Fibroblast of lung (primary cell): ENCODE measurements around the gene METTL22. TPM values are rescaled to one million over a fixed set of nuclear protein-coding genes. Genes with fewer than 3 reads are reported as not detected.

ENCODE experiments used
- DNase-seq, 2 donors: peaks; one replicate each; pipeline versions ENCODE4 v3.0.0 to v3.0.0-alpha.2; 2010; ENCODE audit warnings: low read depth in 2 of 2
- H2AFZ ChIP-seq: 2 replicates; pipeline ENCODE4 v1.5.1; 2012; ENCODE audit warnings: low read length, control low read depth, inconsistent platforms
- H3K27ac ChIP-seq: 2 replicates; pipeline ENCODE4 v1.5.1; 2011; ENCODE audit warnings: low read length, control low read depth; ENCODE audit not compliant: insufficient read depth
- H3K27me3 ChIP-seq: 2 replicates; pipeline ENCODE4 v1.5.1; 2011; ENCODE audit warnings: mild to moderate bottlenecking, low read length; ENCODE audit not compliant: control insufficient read depth, insufficient read depth
- H3K36me3 ChIP-seq: 2 replicates; pipeline ENCODE4 v1.5.1; 2011; ENCODE audit warnings: low read length; ENCODE audit not compliant: control insufficient read depth, insufficient read depth
- H3K4me1 ChIP-seq: 2 replicates; pipeline ENCODE4 v1.5.1; 2011; ENCODE audit warnings: low read length; ENCODE audit not compliant: control insufficient read depth, insufficient read depth; ENCODE audit errors: extremely low read depth
- H3K4me2 ChIP-seq: 2 replicates; pipeline ENCODE4 v1.5.1; 2011; ENCODE audit warnings: low read length, control low read depth; ENCODE audit not compliant: insufficient read depth; ENCODE audit errors: extremely low read depth
- H3K4me3 ChIP-seq, 4 experiments: fragments of 200-600 bp in 1 of 4; sonication (generic) in 1 of 4; replicated peaks in 1 of 4; 2 replicates each; pipeline ENCODE4 v1.5.1; 2011 to 2016; ENCODE audit warnings: low read length in 4 of 4, low read depth in 3 of 4, mild to moderate bottlenecking in 3 of 4, control low read depth in 2 of 4, inconsistent platforms in 1 of 4, mixed read lengths in 1 of 4; ENCODE audit not compliant: insufficient read depth in 1 of 4; ENCODE audit errors: control extremely low read depth in 1 of 4
- H3K79me2 ChIP-seq: 2 replicates; pipeline ENCODE4 v1.5.1; 2012; ENCODE audit warnings: mild to moderate bottlenecking, low read length, inconsistent platforms; ENCODE audit not compliant: control insufficient read depth, insufficient read depth
- H3K9ac ChIP-seq: 2 replicates; pipeline ENCODE4 v1.5.1; 2011; ENCODE audit warnings: mild to moderate bottlenecking, low read length, control low read depth; ENCODE audit not compliant: insufficient read depth
- H3K9me3 ChIP-seq: 2 replicates; pipeline ENCODE4 v1.5.1; 2012; ENCODE audit warnings: low read depth, low read length; ENCODE audit not compliant: control insufficient read depth, insufficient read depth
- H4K20me1 ChIP-seq: 2 replicates; pipeline ENCODE4 v1.5.1; 2011; ENCODE audit warnings: low read length; ENCODE audit not compliant: control insufficient read depth, insufficient read depth; ENCODE audit errors: extremely low read depth
- EZH2 ChIP-seq: IDR thresholded peaks from 2 replicates; pipeline ENCODE4 v1.5.1; 2012; ENCODE audit warnings: low read length, control low read depth, mild to moderate bottlenecking; ENCODE audit errors: missing control alignments
- polyA plus RNA-seq, 2 donors: library from polyadenylated mRNA; depleted of rRNA in 1 of 2; stranded (reverse) in 1 of 2; unstranded in 1 of 2; fragments of >200 nt; gene quantifications; 2 replicates each; pipeline ENCODE4 v1.2.1, GENCODE V29; 2011 to 2012; ENCODE audit warnings: missing spikeins in 1 of 2
- total RNA-seq: library from RNA; depleted of rRNA; stranded (reverse); fragments of >200 nt; gene quantifications from 2 replicates; pipeline ENCODE4 v1.2.1, GENCODE V29; 2014
- TF ChIP-seq, protein P1 (sequence below), 2 donors: IDR thresholded peaks in 1 of 2; conservative IDR thresholded peaks in 1 of 2; 1 replicate in 1 of 2; 2 replicates in 1 of 2; pipeline ENCODE4 v1.5.1; 2011 to 2012; ENCODE audit warnings: low read length in 2 of 2, control low read depth in 1 of 2, inconsistent platforms in 1 of 2, low read depth in 1 of 2, mild to moderate bottlenecking in 1 of 2

Gene METTL22
- total and polyA plus RNA-seq, 2 donors (not counting 1 experiment from before 2014, with no cell fraction given), result 27.4 to 30.8 TPM

DNA sequence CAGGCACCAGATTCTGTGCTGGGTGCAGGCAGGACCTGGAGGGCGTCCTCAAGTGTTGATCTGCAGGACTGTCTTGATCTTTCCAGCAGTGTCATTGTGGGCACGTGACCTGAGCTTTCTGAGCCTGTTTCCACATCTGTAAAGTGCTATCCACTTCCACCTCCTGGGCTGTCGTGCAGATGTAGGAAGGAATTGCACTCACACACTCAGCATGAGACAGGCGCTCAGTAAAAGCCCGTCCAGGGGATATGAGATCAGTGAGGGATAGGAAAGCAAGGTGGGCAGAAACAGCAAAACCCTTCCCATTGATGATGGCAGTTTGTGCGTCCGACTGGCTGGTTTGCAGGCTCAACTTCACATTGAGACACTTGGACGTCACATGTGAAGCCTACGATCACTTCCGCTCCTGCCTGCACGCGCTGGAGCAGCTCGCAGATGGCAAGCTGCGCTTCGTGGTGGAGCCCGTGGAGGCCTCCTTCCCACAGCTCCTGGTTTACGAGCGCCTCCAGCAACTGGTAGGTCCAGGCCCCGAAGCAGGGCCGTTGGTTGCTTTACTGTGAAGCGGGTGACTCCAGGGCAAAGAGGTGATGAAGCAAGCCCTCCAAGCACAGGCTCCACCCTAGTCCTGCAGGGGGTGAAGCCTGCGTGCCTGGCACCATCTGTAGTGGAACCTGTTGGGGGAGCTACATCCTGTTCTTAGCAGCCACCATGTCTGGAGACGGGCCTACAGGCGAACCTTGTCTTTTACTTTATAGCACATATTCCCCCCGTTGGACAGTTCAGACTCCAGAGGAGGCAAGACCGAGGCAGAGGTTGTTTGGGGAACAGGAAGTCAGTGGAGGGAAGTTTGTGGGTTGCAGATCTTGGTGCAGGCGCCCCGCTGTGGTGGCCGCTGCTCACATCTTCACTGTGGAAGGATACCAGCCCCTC, 23.0 kb downstream of the METTL22 start:
- no peak overlapping the region for H3K4me2 ChIP-seq
- H3K4me1 ChIP-seq, result no peaks in the 10 kb centered on the region
- no peak overlapping the region for H3K9ac ChIP-seq
- H3K79me2 ChIP-seq, result no peaks in the 10 kb centered on the region
- no peaks in the 10 kb centered on the region for H4K20me1 ChIP-seq
- no peak for DNase-seq
- TF ChIP-seq, protein P1, sequence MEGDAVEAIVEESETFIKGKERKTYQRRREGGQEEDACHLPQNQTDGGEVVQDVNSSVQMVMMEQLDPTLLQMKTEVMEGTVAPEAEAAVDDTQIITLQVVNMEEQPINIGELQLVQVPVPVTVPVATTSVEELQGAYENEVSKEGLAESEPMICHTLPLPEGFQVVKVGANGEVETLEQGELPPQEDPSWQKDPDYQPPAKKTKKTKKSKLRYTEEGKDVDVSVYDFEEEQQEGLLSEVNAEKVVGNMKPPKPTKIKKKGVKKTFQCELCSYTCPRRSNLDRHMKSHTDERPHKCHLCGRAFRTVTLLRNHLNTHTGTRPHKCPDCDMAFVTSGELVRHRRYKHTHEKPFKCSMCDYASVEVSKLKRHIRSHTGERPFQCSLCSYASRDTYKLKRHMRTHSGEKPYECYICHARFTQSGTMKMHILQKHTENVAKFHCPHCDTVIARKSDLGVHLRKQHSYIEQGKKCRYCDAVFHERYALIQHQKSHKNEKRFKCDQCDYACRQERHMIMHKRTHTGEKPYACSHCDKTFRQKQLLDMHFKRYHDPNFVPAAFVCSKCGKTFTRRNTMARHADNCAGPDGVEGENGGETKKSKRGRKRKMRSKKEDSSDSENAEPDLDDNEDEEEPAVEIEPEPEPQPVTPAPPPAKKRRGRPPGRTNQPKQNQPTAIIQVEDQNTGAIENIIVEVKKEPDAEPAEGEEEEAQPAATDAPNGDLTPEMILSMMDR (conservative IDR thresholded peaks at IDR 0.05 in 1 of 2, IDR thresholded peaks at IDR 0.05 in 1 of 2; ENCODE audit: low read depth in 1 of 2, low read length in 2 of 2), result no peak
- TF ChIP-seq EZH2, result no peak
- H2AFZ ChIP-seq, result no peak overlapping the region
- no peaks in the 10 kb centered on the region for H3K27me3 ChIP-seq
- H3K27ac ChIP-seq, result no peak overlapping the region
- H3K9me3 ChIP-seq, result no peaks in the 10 kb centered on the region
- no peak overlapping the region for H3K4me3 ChIP-seq
- H3K36me3 ChIP-seq, result peaks cover 29% of the 10 kb centered on the region

DNA sequence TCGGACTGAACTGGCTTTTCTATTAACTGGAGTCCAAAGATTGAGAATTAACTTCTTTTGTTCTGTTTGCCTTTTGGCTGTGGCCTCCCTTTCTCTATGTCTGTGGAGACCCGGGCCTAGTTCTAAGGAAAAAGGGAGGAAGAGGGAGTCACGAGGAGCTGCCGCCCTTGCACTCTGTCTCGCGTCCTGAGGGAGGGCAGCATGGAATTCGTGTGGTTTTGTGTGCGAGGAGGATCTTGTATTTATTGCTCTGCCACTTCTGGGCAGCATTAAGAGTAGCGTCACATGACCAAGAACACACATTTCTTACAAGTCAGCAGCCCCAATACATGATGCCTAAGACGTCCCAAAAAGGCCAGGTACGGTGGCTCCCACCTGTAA, 23.6 kb downstream of the METTL22 start:
- Histone ChIP-seq H3K4me1 (no peaks in the 10 kb centered on the region), H3K79me2 (no peaks in the 10 kb centered on the region), H3K4me2 (no peak overlapping the region), H3K9me3 (no peaks in the 10 kb centered on the region), H2AFZ (no peak overlapping the region), H3K4me3 (no peak overlapping the region), H3K27me3 (no peaks in the 10 kb centered on the region), H4K20me1 (no peaks in the 10 kb centered on the region), H3K27ac (no peak overlapping the region), H3K9ac (no peak overlapping the region), H3K36me3 (peaks cover 27% of the 10 kb centered on the region)
- TF ChIP-seq EZH2, result no peak
- TF ChIP-seq, protein P1 (conservative IDR thresholded peaks at IDR 0.05 in 1 of 2, IDR thresholded peaks at IDR 0.05 in 1 of 2; ENCODE audit: low read depth in 1 of 2, low read length in 2 of 2), result no peak
- DNase-seq, result no peak

DNA sequence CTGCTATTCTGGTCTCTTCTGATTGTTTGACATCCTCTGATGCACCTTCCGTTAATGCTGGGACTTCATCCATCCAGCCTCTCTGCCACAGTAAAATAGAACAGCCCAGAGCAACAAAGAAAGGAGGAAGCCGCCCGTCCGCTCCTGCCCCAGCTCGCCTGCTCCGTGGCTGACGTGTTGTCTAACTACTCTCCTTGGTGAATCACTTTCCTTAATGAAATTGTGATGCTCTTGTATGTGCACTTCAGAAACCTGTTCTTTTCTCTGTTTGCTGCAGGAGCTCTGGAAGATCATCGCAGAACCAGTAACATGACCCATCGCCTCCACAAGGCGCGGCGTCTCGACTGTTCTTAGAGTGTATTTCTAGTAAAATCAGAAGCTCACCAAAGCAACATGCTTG, 24.3 kb downstream of the METTL22 start:
- Histone ChIP-seq H3K27ac (no peak overlapping the region), H3K4me1 (no peaks in the 10 kb centered on the region), H4K20me1 (no peaks in the 10 kb centered on the region), H3K9ac (no peak overlapping the region), H3K4me3 (no peak overlapping the region), H3K27me3 (no peaks in the 10 kb centered on the region), H3K36me3 (peaks cover 27% of the 10 kb centered on the region), H2AFZ (no peak overlapping the region), H3K79me2 (no peaks in the 10 kb centered on the region), H3K4me2 (no peak overlapping the region), H3K9me3 (no peaks in the 10 kb centered on the region)
- TF ChIP-seq EZH2, result no peak
- TF ChIP-seq, protein P1 (conservative IDR thresholded peaks at IDR 0.05 in 1 of 2, IDR thresholded peaks at IDR 0.05 in 1 of 2; ENCODE audit: low read depth in 1 of 2, low read length in 2 of 2), result no peak
- DNase-seq, result no peak
